Gastrocnemius medialis (tissue), 4 donors: ENCODE data around the gene STAMBPL1. TPM values are rescaled to one million over a fixed set of nuclear protein-coding genes. Genes with fewer than 3 reads are reported as not detected.
"Not testable (repeated sequence)": the region's sequence is repeated elsewhere in the genome, so short reads cannot be mapped to it uniquely, and the experiment has no call there.

Source experiments
- ATAC-seq, 2 donors: fragments of 150-250 bp; one replicate each; pipeline ENCODE4 v1.9.1; 2016
- DNase-seq, 2 donors: peaks; one replicate each; pipeline ENCODE4 v3.0.0-alpha.2; 2019
- H3K27ac ChIP-seq, 4 donors: fragments of 200-600 bp; sonication (generic); 1 replicate in 1 of 4; 2 replicates in 3 of 4; pipeline ENCODE4 v1.5.1; 2016 to 2018; ENCODE audit warnings: mild to moderate bottlenecking in 2 of 4, moderate library complexity in 1 of 4
- H3K27me3 ChIP-seq, 3 donors: fragments of 200-600 bp; sonication (generic) in 2 of 3; 1 replicate in 1 of 3; 2 replicates in 2 of 3; pipeline versions ENCODE4 v1.5.1 to v1.6.0; 2016 to 2019; ENCODE audit warnings: mild to moderate bottlenecking in 1 of 3, moderate library complexity in 1 of 3
- H3K36me3 ChIP-seq, 2 donors: fragments of 200-600 bp; sonication (generic) in 1 of 2; one replicate each; pipeline ENCODE4 v1.5.1; 2017 to 2018
- H3K4me1 ChIP-seq, 2 donors: fragments of 200-600 bp; sonication (generic) in 1 of 2; one replicate each; pipeline ENCODE4 v1.5.1; 2016 to 2017; ENCODE audit warnings: mild to moderate bottlenecking in 2 of 2
- H3K4me3 ChIP-seq, 4 donors: fragments of 200-600 bp; sonication (generic) in 3 of 4; 1 replicate in 1 of 4; 2 replicates in 3 of 4; pipeline ENCODE4 v1.5.1; 2016 to 2019; ENCODE audit warnings: mild to moderate bottlenecking in 2 of 4
- H3K9me3 ChIP-seq, 3 donors: fragments of 200-600 bp; sonication (generic) in 2 of 3; 1 replicate in 1 of 3; 2 replicates in 2 of 3; pipeline ENCODE4 v1.5.1; 2016 to 2019
- POLR2A ChIP-seq, 2 donors: fragments of 450-650 bp; IDR thresholded peaks; one replicate each; pipeline ENCODE4 v1.6.1; 2017; ENCODE audit warnings: antibody characterized with exemption in 2 of 2, mild to moderate bottlenecking in 2 of 2, moderate library complexity in 2 of 2
- in situ Hi-C, 4 donors: fragments of 200-750 bp; cut with MboI; loops; one replicate each; pipeline versions ENCODE4 v1.15.0 to v1.8.0; 2017; ENCODE audit warnings: low sequenced_read_pairs in 4 of 4
- intact Hi-C: fragments of 100-400 bp; cut with DNase I; formaldehyde crosslinking; loops from one replicate; pipeline ENCODE4 v1.15.1; 2023; ENCODE audit warnings: low total_unique reads
- total RNA-seq, 4 donors: library from RNA; depleted of rRNA; stranded (reverse); fragments of >200 nt; gene quantifications; one replicate each; pipeline versions ENCODE4 v1.1.0 to v1.2.3, GENCODE V29; 2016
- TF ChIP-seq, protein P1 (sequence below), 5 experiments: fragments of 450-650 bp in 3 of 5; fragments of 200-600 bp in 2 of 5; sonication (generic) in 2 of 5; IDR thresholded peaks in 4 of 5; conservative IDR thresholded peaks in 1 of 5; 1 replicate in 4 of 5; 2 replicates in 1 of 5; pipeline ENCODE4 v1.5.1; 2016 to 2019; ENCODE audit warnings: antibody characterized with exemption in 5 of 5, mild to moderate bottlenecking in 3 of 5, moderate library complexity in 3 of 5

STAMBPL1 gene
- total RNA-seq, 4 donors from 2014 or later, result 0.72 to 1.4 (median 1.0) TPM

DNA sequence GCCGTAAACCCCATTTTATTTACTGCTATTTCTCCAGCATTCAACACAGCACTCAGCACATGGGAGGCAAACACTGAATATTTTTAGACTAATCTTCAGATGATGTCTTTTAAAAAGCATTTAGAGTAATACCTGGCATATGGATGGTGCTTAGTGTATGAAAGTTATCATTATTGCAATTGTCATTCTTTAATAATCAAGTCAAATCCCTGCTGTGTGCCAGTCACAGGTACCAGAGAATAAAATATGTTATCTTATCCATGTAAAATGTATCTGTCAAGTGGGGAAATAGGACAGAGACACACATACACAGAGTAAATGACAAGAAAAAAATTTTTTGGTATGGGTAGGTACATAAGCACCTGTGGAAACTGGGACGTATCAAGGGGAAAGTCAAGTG, 46.9 kb upstream of the STAMBPL1 start:
- no peak for ATAC-seq
- no peaks in the 10 kb centered on the region for H3K9me3 ChIP-seq
- H3K4me1 ChIP-seq, result no peaks in the 10 kb centered on the region
- H3K27me3 ChIP-seq, result no peaks in the 10 kb centered on the region
- H3K4me3 ChIP-seq, result no peak overlapping the region
- H3K36me3 ChIP-seq, result no peaks in the 10 kb centered on the region
- intact Hi-C loops, result loop anchor here (10.0 kb wide), 1 partner anchor 382 kb away; no protein-coding TSS in a partner anchor
- no peak overlapping the region for H3K27ac ChIP-seq
- no peak for DNase-seq
- no peak for TF ChIP-seq POLR2A (IDR thresholded peaks at IDR 0.05)
- TF ChIP-seq, protein P1, sequence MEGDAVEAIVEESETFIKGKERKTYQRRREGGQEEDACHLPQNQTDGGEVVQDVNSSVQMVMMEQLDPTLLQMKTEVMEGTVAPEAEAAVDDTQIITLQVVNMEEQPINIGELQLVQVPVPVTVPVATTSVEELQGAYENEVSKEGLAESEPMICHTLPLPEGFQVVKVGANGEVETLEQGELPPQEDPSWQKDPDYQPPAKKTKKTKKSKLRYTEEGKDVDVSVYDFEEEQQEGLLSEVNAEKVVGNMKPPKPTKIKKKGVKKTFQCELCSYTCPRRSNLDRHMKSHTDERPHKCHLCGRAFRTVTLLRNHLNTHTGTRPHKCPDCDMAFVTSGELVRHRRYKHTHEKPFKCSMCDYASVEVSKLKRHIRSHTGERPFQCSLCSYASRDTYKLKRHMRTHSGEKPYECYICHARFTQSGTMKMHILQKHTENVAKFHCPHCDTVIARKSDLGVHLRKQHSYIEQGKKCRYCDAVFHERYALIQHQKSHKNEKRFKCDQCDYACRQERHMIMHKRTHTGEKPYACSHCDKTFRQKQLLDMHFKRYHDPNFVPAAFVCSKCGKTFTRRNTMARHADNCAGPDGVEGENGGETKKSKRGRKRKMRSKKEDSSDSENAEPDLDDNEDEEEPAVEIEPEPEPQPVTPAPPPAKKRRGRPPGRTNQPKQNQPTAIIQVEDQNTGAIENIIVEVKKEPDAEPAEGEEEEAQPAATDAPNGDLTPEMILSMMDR (IDR thresholded peaks at IDR 0.05 in 4 of 5, conservative IDR thresholded peaks at IDR 0.05 in 1 of 5), result no peak
- in situ Hi-C loops, result loop anchor here in 3 of 4 donors (10.0 to 25.0 kb wide), 2 partner anchors 379 to 382 kb away; partner anchors contain the start of gene CH25H (in 2 of the 3)

DNA sequence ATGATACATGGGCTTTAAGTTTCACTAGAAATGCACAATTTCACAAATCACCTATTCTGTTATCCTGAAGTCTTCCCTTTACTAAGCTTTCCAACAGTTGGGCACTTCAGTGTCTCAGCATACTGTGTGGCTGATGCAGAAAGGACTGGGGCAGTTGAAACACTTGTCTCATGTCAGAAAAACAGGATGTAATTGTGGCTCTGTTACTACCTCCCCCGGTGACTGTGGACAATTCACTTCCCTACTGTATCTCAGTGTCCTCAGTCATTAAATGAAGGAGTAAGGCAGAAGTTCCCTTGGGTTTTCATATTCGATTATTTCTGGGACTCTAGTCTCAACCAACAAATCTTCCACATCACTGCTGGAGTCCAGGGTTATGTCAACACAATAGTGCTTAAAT, 46.3 kb upstream of the STAMBPL1 start:
- Histone ChIP-seq H3K27me3 (no peaks in the 10 kb centered on the region), H3K4me3 (no peak overlapping the region), H3K36me3 (no peaks in the 10 kb centered on the region), H3K27ac (no peak overlapping the region), H3K9me3 (no peaks in the 10 kb centered on the region), H3K4me1 (no peaks in the 10 kb centered on the region)
- in situ Hi-C loops, result loop anchor here in 3 of 4 donors (10.0 to 25.0 kb wide), 2 partner anchors 379 to 381 kb away; partner anchors contain the start of gene CH25H (in 2 of the 3)
- ATAC-seq, result no peak
- TF ChIP-seq, protein P1 (IDR thresholded peaks at IDR 0.05 in 4 of 5, conservative IDR thresholded peaks at IDR 0.05 in 1 of 5), result no peak
- no peak for TF ChIP-seq POLR2A (IDR thresholded peaks at IDR 0.05)
- DNase-seq, result no peak
- intact Hi-C loops, result loop anchor here (10.0 kb wide), 1 partner anchor 381 kb away; no protein-coding TSS in a partner anchor

DNA sequence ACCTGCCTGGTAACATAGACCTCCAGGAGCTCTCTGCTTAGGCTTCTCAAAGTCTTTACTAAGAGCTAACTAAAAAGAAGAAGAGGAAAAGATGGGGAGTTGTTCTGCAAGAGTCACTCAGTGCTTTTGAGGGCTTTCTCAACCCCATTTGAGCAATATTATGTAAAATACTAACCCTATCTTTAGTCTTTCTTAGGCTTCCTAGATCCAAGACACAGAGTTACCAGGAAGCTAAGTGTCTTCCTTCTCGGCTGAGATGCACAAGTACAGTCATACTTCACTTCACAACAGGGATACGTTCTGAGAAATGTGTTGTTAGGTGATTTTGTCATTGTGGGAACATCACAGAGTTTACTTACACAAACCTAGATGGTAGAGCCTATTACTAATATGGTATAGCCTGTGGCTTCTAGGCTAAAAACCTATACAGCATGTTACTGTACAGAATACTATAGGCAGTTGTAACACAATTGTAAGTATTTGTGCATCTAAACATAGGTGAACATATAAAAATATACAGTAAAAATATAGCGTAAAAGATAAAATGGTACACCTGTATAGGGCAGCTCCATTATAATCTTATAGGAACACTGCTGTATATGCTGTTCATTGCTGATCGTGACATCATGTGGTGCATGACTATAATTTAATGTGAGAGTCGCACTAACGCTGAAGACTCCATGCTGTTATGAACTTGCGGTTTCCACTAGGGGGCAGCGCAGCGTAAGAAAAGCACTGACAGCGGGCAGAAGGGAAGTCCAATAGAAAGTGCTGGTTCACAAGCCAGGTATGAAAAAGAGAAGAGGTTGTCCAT, 44.7 kb upstream of the STAMBPL1 start:
- H3K27me3 ChIP-seq, result no peaks in the 10 kb centered on the region
- DNase-seq (peak; percentile 54 to 66), ATAC-seq (peak; percentile 81 to 87)
- in situ Hi-C loops (loop anchor here (5.0 to 25.0 kb wide), 8 partner anchors 42 to 379 kb away; partner anchors contain the start of gene CH25H (in 2 of the 4)), intact Hi-C loops (loop anchor here (5.0 to 10.0 kb wide), 2 partner anchors 152 to 379 kb away; no protein-coding TSS in a partner anchor)
- H3K4me1 ChIP-seq, result no peaks in the 10 kb centered on the region
- no peak overlapping the region for H3K27ac ChIP-seq
- H3K4me3 ChIP-seq, result no peak overlapping the region
- no peaks in the 10 kb centered on the region for H3K36me3 ChIP-seq
- no peaks in the 10 kb centered on the region for H3K9me3 ChIP-seq
- no peak for TF ChIP-seq POLR2A (IDR thresholded peaks at IDR 0.05)
- TF ChIP-seq, protein P1 (IDR thresholded peaks at IDR 0.05 in 4 of 5, conservative IDR thresholded peaks at IDR 0.05 in 1 of 5), result peak; percentile 69 to 82 (median 73)

DNA sequence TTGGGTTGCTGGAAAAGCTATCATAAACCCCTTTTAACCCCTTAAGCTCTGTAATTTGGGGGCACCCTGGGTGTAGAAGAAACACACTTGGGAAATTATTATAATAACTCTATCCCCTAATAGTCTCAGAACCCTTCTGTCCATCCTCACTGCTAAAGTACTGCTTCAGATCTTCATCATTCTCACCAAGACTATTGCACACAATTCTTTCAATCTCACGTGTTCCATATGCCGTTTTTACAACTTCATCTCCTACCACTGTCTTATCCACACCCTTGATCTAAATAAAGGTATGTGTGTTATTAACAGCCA, 44.2 kb upstream of the STAMBPL1 start:
- TF ChIP-seq, protein P1 (IDR thresholded peaks at IDR 0.05 in 4 of 5, conservative IDR thresholded peaks at IDR 0.05 in 1 of 5), result no peak
- no peak for TF ChIP-seq POLR2A (IDR thresholded peaks at IDR 0.05)
- no peak for DNase-seq
- H3K4me3 ChIP-seq, result no peak overlapping the region
- ATAC-seq, result no peak
- H3K27ac ChIP-seq, result no peak overlapping the region
- H3K9me3 ChIP-seq, result no peaks in the 10 kb centered on the region
- intact Hi-C loops (loop anchor here (2.0 to 10.0 kb wide), 3 partner anchors 97 to 379 kb away; no protein-coding TSS in a partner anchor), in situ Hi-C loops (loop anchor here (5.0 to 25.0 kb wide), 8 partner anchors 41 to 379 kb away; partner anchors contain the start of gene CH25H (in 2 of the 4))
- H3K36me3 ChIP-seq, result no peaks in the 10 kb centered on the region
- no peaks in the 10 kb centered on the region for H3K27me3 ChIP-seq
- H3K4me1 ChIP-seq, result no peaks in the 10 kb centered on the region

DNA sequence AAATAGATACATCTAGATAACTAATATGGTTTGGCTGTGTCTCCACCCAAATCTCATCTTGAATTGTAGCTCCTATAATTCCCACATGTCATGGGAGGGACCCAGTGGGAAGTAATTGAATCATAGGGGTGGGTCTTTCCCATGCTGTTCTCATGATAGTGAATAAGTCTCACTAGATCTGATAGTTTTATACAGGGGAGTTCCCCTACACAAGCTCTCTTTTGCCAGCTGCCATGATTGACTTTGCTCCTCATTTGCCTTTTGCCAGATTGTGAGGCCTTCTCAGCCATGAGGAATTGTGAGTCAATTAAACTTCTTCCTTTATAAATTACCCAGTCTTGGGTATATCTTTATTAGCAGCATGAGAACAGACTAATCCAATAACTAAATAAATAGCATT, 42.4 kb upstream of the STAMBPL1 start:
- not testable (repeated sequence) for H3K27ac ChIP-seq, ATAC-seq, H3K27me3 ChIP-seq, H3K36me3 ChIP-seq, H3K4me3 ChIP-seq, DNase-seq, H3K4me1 ChIP-seq, H3K9me3 ChIP-seq
- in situ Hi-C loops, result loop anchor here (5.0 to 25.0 kb wide), 8 partner anchors 40 to 377 kb away; partner anchors contain the start of gene CH25H (in 2 of the 4)
- intact Hi-C loops, result loop anchor here (2.0 to 10.0 kb wide), 3 partner anchors 95 to 377 kb away; no protein-coding TSS in a partner anchor
